Measurements from ENCODE around the gene SYK. TPM values are rescaled to one million over a fixed set of nuclear protein-coding genes. Genes with fewer than 3 reads are reported as not detected.

Gene SYK
- polyA plus RNA-seq, 1 donor = 5.0 TPM

DNA sequence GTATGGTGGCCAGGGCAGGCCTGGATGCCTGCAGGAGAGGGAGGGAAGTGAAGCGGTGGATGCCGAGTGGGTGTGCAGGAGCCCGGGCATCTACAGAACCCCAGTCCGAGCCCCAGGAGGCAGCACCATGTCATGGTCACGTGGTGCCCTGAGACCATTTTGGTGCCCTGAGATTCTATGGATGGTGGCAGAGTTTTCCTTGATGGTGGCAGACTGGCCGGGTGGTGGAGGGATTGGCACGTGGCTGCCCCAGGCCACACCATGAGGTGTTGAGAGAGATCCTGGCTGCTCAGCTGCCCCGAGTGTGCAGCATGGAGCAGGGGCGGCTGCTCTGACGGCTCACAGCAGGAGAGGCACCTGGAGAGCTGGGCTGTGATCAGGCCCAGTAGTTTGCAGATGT is 52.3 kb downstream of the SYK start:
- no peak for DNase-seq

DNA sequence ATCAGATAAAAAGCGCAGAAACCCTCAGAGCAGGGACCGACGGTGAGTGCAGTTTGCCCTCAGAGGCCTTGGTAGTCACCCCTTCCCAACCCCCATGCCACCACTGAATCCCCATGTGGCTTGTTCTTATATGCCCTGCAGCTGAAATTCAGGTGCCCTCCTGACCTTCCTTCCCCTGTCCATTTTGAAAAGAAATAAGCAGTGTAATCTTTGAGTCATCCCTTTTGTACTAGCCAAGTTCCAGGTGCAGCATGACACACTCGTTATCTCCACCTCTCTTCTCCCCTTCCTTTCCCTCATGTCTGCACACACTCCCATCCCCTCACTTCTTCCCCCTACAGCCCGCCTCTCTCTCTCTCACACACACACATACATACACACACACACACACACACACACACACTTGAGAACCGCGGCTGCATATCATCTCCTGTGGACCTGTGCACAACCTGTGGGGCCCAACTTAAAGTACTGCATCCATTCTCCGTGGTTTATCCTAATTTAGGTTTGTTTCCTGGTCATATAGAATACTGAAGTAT is 53.1 kb downstream of the SYK start:
- no peak for DNase-seq

DNA sequence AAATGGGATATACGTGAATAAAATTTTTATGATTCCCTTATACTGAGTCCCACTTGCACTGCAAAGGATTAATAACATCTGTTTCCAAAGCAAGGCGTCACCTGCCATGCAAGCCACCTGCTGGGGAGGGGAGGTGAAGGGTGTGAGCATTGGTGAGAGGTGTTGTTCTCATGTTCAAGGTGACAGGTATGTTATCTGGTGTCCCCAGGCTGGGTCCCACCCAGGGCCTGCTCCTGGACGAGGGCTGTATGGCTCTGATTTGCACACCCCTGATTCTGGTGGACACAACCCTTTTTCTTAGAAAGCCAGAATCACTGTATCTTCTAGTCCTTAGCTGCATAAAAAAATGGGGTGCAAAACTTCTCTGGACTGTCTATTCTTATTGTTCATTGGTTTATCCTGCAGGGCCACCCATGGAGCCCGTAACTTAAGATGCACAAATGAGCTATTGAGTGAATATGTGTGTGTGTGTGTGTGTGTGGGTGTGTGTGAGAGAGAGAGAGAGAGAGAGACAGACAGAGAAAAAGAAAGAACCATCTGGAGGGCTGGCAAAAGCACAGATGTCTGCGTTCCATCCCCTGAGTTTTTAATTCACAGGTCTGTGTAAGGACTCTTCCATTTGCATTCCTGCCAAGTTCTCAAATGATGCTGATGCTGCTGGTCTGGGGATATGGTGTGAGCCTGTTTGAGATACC is 53.7 kb downstream of the SYK start:
- DNase-seq = no peak

DNA sequence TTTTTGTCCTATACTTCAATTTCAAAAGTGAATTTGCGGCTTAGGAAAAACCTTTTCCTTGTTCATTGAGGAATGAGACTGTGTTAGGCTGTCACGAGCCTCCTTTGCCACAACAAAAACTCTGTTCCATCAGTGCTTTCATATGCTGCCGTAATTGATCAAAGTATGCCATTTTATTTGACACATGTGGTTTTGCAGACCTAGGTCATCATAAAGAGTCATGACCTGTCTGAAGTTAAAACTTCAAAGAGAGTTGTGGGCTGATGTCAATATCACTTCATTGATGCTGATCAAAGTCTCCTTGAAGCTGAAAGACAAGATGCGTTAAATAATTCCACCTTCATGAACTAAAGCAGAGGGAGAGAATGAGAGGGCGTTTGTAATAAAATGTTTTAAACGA is 55.5 kb downstream of the SYK start:
- DNase-seq = no peak

DNA sequence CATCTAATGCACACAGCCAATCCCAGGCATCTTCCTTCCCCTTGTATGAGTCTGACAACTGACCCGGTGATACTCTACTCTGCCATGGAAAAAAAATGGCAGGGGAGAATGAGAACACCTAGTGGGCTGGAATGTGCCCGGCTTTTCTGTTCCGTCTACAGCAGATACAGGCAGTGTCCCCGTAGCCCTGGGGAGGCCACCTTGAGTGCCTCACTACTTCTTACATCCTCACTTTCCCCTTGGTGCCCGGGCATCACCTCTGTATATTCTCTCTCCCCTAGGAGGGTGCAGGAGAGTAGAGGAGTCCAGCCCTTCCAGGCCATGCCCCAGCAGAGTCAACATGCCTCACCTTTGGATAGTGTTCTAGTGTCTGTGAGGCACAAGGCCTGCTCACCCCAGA is 56.2 kb downstream of the SYK start:
- no peak for DNase-seq

DNA sequence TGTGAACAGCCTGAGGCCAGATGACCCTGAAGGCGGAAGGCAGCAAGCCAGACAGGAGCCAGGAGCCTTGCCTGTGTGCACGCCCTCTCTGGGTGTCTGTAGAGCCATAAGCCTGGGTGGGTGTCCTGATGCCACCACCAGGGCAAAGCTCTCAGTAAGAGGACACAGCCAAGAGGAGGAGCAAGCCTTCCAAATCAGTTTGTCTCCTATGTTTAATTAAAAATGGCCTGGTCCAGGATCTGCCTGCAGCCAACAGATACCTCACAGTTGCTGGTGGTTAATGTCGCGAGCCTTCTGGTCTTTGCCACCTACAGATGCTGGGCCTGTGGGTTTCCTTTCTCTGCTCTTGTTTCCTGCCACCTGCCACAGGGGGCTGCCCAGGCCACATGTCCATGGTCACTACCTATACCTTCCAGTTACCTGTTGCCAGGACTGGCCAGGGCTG is 56.9 kb downstream of the SYK start:
- DNase-seq = no peak

DNA sequence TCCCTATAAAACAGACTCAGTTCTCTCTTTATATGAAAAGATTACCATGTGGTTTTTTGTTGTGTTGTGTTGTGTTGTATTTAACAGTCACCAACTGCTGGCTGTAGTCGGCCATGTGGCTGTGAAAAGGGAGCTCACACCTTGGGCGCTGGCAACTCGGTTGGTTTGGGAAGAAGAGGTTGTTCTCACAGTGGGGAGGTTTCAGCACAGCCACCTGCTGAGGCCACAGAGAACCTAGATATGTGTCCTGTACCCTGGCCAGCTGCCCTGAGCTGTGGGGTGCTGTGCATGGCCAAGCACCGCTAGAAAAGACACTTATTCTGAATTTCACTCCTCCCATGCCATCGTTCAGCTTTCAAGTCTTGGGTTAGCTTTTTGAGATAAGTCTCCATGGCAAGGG is 58.8 kb downstream of the SYK start:
- DNase-seq = no peak

DNA sequence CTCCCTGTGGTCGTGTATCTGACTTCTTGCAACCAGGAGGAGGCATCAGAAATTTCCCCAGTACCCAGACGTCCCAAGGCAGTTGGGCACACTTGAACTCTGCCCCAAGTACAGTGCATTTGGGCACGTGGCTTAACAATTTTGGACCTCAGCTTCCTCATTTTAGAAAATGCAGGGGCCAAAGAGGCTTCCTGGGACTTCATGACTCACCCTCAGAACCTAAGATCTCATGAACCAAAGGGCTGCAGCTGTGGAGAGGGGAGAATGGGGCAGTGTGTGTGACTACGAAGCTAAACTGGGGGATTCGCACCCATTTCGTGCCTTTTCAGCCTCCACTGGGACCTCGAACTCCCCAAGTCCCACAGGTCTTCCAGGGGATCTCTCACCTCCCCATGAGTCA is 59.2 kb downstream of the SYK start:
- DNase-seq = no peak

DNA sequence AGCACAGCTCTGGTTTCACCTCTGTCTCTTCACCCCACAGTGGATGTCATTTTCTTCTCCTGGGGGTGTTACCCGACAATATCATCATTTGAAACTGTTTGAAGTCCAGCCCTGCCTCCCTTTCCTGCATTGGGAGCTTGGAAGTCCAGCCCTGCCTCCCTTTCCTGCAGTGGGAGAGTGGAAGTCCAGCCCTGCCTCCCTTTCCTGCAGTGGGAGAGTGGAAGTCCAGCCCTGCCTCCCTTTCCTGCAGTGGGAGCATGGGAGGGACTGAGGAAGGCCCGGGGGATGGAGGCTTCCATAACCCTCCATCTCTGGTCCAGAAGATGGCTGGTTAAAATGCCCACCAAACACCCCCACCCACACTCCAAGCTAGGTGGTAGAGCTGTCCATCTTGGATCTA is 59.8 kb downstream of the SYK start:
- no peak for DNase-seq

DNA sequence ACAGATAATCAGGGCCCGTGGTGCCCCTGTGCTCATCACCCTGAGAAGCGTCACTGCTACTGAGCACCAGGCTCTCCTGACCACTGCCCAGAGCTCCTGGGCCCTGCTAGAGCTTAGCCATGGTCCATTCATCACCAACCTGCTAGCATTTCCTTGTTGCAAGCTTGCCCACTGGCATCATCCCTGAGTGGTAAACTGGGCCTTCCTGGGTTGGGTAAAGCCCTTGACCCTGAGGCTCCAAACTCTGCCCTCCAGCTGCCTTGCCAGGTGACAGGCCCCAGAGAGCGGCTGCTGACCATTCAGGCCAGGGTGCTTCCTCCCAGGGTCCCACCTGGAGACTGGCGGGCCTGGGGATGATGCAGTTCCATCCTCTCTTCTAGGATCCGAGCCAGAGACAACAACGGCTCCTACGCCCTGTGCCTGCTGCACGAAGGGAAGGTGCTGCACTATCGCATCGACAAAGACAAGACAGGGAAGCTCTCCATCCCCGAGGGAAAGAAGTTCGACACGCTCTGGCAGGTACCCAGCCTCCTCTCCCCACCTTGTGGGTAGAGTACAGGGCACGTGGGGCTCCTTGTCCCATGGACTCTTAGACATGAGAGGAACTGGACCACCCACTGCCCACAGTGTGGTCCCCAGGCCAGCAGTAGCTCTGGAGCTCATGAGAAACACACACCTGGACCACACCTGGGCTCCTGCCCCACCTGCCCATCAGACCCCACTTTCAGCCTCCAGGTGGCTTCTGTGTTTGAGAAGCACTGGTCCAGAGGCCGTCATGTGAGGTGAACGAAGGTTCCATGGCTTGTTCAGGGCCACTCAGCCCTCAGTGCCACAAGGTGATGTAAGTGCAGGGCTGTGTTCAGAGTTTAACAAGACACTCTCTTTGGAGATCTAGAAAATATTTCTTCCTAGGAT is 60.5 kb downstream of the SYK start:
- no peak for DNase-seq

DNA sequence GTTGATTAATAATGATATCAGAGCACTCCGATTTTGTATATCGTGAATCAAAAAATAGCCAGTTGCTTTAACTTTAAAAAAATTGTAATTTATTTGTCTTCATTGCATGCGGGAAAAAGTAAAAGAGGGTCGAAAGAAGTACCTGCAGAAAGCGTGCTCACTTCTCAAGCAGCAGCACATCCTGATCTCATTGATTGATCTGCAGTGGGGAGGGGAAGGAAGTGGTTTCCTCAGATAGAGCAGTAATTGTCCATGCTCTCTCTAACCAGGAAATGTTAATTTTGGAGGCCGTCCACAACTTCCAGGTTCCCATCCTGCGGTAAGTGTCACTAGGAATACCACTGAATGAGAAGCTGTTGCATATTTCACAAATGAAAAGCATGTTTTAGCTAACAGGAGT is 63.2 kb downstream of the SYK start:
- DNase-seq = no peak

DNA sequence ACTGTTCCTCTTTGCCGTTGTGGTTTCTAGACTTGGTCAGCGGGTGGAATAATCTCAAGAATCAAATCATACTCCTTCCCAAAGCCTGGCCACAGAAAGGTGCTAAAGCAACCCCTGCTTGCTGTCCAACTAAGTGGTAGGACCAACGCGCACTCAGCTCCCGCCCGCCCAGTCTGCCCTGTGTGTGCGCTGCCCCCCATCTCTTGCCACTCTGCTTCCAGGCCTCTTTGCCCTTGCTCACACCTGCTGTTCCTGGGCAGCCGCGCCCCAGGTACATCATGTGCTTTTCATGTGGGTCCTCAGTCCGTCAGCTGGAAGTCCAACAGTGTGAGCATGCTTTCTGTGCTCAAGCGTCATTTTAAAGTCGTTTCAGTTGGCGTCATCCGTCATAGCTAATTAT is 65.5 kb downstream of the SYK start:
- no peak for DNase-seq

DNA sequence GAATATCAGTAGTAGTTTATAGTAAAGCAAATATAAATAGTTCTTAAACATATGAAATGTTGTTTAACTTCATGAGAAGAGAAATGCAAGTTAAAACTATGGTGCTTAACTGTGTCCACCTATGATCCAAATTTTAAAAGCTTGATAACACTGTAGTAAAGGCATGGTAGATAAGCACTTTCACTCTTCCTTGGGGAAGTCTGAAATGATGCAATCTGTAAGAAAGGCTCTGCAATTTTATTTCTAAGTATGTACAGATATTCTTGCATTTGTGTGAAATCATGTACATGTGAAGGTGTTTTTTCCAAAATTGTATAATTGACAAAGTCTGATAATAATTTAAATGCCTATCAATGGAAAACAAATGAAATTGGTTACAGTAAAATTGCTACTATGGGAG is 66.9 kb downstream of the SYK start:
- no peak for DNase-seq

DNA sequence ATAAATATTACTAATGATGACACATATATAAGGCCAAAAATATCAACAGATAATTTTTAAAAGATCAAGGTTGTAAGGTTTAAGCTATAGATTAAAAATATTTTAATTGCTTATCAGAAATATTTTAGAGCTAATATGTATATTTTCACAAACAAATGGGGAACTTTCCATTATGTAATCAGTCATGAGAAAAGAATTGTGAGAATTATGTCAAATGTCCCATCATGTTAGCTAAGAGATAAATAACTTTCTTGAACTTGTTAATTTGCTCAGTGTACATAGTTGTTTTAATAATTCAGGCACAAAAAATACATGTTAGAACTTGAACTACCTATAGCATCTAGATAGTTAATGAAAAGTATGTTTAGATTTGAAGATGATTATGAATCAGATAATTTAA is 67.7 kb downstream of the SYK start:
- DNase-seq = no peak

DNA sequence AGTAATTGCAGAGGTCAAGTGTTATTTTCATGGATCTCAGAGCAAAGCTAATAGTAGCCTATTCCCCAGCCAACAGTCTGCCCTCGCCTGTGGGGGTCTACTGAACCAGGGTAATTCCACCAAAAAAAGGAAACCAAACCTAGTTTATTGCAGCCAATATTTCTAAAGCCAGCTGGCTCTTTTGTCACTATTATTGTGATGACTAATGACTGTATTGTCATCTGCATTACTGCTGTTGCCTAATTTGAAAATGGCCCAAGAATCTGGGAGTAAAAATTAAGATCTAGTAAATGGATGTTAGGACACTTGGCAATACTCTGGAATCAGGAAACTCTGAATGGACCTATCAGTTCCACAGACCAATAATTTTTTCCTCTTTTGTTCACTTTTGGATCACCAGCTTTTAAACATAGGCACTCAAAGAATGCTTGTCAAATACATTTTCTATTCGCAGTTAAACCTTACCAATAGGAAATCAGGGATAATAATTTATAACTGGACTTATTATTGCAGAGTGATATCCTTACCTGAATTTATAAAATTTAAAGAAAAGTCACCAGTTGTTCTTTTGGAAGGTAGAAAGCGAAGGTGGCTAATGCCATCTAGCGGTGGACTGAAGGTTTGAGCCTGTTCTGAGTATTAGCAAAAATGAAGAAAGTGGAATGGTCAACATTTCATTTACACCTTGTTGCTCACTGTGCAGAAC is 69.2 kb downstream of the SYK start:
- peak; percentile 36 for DNase-seq

DNA sequence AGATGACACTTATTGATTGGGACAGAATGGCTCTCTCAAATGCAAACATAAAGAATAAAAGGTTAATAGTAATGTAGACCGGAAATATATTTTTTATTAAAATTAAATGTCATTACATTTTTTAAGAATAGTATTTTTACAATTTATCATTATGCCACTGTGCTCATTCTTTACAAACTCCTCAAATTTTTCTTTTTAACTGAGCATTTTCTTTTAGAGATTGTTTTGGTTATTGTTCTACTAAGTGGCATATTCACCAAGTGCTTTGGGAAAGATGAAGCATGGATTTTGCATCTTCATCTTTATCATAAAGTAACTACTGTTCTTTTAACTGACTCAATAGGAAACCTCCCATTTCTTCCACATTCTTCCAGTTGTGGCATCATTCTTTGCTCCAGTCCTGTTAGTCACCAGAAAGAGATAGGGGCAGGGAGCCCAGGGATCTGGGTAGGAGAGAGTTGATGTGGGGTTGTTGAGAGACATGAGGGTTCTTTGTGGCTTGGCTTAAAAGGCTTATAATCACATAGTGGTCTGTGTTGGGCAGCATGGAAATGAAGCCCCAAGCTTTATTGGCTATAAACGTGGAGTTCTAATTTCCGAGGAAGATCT is 69.8 kb downstream of the SYK start:
- DNase-seq = no peak

DNA sequence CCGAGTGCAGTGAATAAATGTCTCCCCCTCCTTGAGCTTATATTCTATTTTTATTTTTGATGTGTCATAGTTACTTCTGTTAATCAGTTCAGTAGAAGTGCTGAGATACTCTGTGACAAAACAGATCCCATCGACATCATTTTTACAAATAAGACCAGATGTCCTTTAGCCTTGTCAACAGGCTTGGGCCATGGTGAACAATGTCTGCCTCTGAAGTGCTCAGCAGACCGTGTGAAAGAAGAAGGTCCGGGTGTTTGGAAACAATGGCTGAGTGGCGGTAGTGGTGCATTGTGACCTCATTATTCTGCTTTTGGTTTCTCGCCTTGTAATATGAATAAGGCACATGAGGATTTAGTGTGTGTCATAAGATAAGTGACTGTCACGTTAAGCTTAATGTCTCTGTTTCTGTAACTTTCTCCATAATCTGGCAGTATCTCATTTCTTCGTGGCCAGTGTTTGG is 71.2 kb downstream of the SYK start:
- no peak for DNase-seq

DNA sequence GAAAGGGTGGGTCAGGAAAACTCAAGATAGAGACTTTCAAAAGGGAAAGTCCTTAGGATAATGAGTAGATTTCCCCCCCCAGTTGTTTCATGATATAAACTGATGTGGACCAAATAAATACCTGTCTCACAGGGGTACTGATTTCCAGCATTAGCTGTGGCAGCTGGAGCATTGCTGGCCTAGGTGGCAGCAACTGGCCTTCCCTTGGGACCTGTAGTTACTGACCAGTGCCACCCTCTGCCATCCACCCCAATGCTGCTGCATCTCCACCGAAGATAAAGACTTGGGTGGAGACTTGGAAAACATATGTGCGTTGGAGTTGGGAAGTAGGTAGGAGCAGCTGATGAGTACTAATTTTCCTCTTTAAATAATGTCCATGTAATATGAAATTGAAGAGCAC is 71.8 kb downstream of the SYK start:
- no peak for DNase-seq

DNA sequence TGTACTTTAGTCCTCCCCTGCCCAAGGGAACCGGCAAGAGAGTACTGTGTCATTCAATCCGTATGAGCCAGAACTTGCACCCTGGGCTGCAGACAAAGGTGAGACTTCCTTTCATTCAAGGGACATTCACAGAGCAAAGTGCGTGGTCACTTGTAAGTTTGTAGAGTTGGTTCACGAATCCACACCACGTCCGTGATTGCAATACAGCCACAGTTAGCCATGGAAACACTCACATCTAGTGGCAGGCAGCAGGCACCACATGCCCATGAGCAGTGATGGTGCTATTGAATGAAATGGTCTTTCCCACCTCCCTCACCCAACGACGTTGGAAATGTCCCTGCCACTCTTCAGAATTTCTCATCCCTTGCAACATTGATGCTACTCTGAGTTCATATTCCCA is 72.6 kb downstream of the SYK start:
- no peak for DNase-seq

DNA sequence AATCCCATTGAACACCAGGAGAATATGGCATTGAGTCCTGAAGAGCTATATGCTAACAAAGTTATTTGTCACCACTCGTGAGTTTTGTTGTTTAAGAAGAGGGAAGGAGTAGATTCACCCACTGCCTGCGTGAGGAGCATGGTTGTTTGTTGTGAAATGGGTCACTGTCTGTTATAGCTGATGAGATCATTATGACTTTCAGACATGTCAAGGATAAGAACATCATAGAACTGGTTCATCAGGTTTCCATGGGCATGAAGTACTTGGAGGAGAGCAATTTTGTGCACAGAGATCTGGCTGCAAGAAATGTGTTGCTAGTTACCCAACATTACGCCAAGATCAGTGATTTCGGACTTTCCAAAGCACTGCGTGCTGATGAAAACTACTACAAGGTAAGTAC is 76.9 kb downstream of the SYK start:
- no peak for DNase-seq

DNA sequence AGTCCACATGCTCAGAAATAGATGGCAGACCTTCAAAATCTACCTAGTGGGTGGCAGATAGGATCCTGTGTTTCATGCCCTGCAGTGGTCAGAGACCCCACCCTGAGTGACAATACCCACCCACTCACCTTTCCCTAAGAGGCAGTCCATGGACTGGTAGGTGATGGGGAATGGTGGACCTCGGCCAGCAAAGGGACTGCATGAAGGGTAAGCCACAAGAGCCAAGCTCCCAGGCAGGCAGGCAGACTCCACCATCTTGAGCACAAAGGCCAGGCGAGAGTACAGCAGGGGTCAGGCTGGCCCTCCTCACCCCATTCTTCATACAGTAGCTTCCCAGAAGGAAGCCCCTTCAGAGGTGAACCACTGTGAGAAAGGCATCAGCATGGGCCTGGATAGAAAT is 78.4 kb downstream of the SYK start:
- DNase-seq = no peak

DNA sequence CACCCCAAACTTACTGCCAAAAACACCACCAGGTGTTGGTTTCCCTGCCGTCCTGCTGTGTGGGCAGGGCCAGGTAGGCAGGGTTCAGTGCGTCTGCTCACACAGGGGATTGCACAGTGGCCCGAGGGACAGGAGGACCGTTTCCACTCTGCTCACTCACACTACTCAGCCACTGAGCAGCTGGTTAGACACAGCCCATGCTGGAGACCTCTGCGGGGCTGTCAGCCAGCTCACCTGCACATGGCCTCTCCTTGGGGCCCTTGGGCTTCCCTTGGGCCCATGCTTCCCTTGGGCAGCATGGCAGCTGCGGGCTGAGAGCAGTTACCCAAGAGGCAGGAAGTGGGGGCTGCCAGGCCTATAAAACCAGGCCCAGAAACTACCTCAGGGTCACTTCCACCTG is 79.0 kb downstream of the SYK start:
- DNase-seq = no peak

DNA sequence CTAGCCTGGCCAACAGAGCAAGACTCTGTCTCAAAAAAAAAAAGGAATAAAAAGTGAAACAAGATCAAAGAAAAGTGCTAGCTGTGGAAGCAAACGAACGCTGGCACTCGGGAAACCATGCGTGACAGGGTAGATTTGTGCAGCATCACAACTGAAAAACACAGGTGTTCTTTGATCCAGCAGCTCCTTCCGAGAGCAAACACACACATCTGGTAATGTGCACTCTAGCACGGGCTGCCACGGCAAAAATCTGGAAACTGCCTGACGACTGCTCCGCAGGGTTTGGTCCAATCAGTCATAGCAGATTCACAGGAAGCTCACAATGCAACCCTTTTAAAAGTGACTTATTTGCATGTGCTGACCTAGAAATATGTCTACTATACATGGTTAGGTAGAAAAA is 80.0 kb downstream of the SYK start:
- no peak for DNase-seq

All from hindlimb muscle (tissue), 1 donor.